ENCODE results near the gene FTHL17. TPM values are rescaled to one million over a fixed set of nuclear protein-coding genes. Genes with fewer than 3 reads are reported as not detected.

FTHL17 gene
- total RNA-seq: not detected in 2 replicates

DNA sequence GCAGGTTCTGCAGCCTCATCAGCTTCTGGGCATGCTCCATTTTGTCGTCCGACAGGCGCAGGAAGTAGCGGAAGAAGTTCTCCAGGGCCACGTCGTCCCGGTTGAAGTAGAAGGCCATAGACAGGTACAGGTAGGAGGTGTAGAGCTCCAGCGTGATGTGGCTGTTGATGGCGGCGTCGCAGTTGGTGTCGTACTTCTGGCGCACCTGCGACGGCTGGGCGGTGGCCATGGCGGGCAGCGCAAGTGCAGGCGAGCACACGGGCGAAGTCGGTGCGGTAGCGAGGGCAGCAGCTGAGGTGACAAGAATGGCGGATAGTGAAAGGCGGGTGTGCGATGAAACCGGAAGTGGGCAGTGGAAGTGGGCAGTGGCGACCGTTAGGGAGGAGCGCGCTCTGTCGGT is at the start of gene FTHL17:
Gene FTHL17 (minus strand): TSS at position 317 of the 400 bp plus-strand sequence. CDS start 88 bp downstream, at position 229.

Other genes starting within 250 kb of the FTHL17 start
- gene TAB3, start 182.8 kb downstream of the FTHL17 start, total RNA-seq: 17.4 and 19.6 TPM in 2 replicates